Kidney capillary endothelial cell (primary cell): ENCODE measurements around the gene SIN3B.
"Not testable (repeated sequence)": the region's sequence is repeated elsewhere in the genome, so short reads cannot be mapped to it uniquely, and the experiment has no call there.

Experiments
- DNase-seq: peaks from one replicate; pipeline ENCODE4 v3.0.0-alpha.2; 2018; ENCODE audit warnings: low spot score

Gene SIN3B

GRCh38 chr19:16829010-16829821, at the start of gene SIN3B:
Gene SIN3B (plus strand): TSS chr19:16829398. CDS start chr19:16829421, 23 bp downstream.
- peak; percentile 79 for DNase-seq

- DNase-seq = no peak
Observed at GRCh38 chr19:16779539-16780163, 49.5 kb upstream of the SIN3B start.

GRCh38 chr19:16782719-16783118, 46.5 kb upstream of the SIN3B start:
- DNase-seq = no peak

- no peak for DNase-seq
Observed at GRCh38 chr19:16788479-16788878, 40.7 kb upstream of the SIN3B start.

- DNase-seq = no peak
Observed at GRCh38 chr19:16789238-16789637, 40.0 kb upstream of the SIN3B start.

- no peak for DNase-seq
Observed at GRCh38 chr19:16790051-16790450, 39.1 kb upstream of the SIN3B start.

GRCh38 chr19:16791942-16792341, 37.3 kb upstream of the SIN3B start:
- DNase-seq = no peak

GRCh38 chr19:16794456-16795441, 34.4 kb upstream of the SIN3B start:
- DNase-seq = no peak

GRCh38 chr19:16795731-16796130, 33.5 kb upstream of the SIN3B start:
- no peak for DNase-seq

GRCh38 chr19:16797876-16798275, 31.3 kb upstream of the SIN3B start:
- DNase-seq = no peak

GRCh38 chr19:16798326-16798725, 30.9 kb upstream of the SIN3B start:
- DNase-seq = not testable (repeated sequence)

- DNase-seq = no peak
Observed at GRCh38 chr19:16799740-16800139, 29.5 kb upstream of the SIN3B start.

- no peak for DNase-seq
Observed at GRCh38 chr19:16801600-16802013, 27.6 kb upstream of the SIN3B start.

GRCh38 chr19:16804176-16804575, 25.0 kb upstream of the SIN3B start:
- DNase-seq = no peak

- no peak for DNase-seq
Observed at GRCh38 chr19:16807549-16808284, 21.5 kb upstream of the SIN3B start.

GRCh38 chr19:16814526-16815100, 14.6 kb upstream of the SIN3B start:
- no peak for DNase-seq

- no peak for DNase-seq
Observed at GRCh38 chr19:16820056-16820455, 9.1 kb upstream of the SIN3B start.

- no peak for DNase-seq
Observed at GRCh38 chr19:16821081-16821480, 8.1 kb upstream of the SIN3B start.

- no peak for DNase-seq
Observed at GRCh38 chr19:16822648-16823047, 6.5 kb upstream of the SIN3B start.

- no peak for DNase-seq
Observed at GRCh38 chr19:16824658-16825311, 4.4 kb upstream of the SIN3B start.
